Measurements from ENCODE around the gene NXPH3.
A peak's percentile ranks its signal among the peaks of the same experiment; 100 is the strongest.
"Not testable (repeated sequence)": the region's sequence is repeated elsewhere in the genome, so short reads cannot be mapped to it uniquely, and the experiment has no call there.

Gene NXPH3

GRCh38 chr17:49555495-49556222 is 20.0 kb upstream of the NXPH3 start:
- DNase-seq, result no peak

GRCh38 chr17:49556223-49556943 is 19.3 kb upstream of the NXPH3 start:
- peak; percentile 60 for DNase-seq

GRCh38 chr17:49557312-49558024 is 18.2 kb upstream of the NXPH3 start:
- peak; percentile 71 for DNase-seq

- DNase-seq, result no peak
These were observed 11.0 kb upstream of the NXPH3 start for GRCh38 chr17:49564638-49565037.

GRCh38 chr17:49565948-49566491 is 9.7 kb upstream of the NXPH3 start:
- DNase-seq, result peak; percentile 49

GRCh38 chr17:49566668-49567071 is 9.0 kb upstream of the NXPH3 start:
- DNase-seq, result no peak

- no peak for DNase-seq
These were observed 8.6 kb upstream of the NXPH3 start for GRCh38 chr17:49567104-49567521.

GRCh38 chr17:49567871-49568694 is 7.6 kb upstream of the NXPH3 start:
- DNase-seq, result no peak

GRCh38 chr17:49568695-49569047 is 7.0 kb upstream of the NXPH3 start:
- DNase-seq, result not testable (repeated sequence)

- DNase-seq, result no peak
These were observed 5.0 kb upstream of the NXPH3 start for GRCh38 chr17:49570540-49571242.

- no peak for DNase-seq
These were observed 4.4 kb upstream of the NXPH3 start for GRCh38 chr17:49571283-49571682.

GRCh38 chr17:49571764-49572163 is 3.9 kb upstream of the NXPH3 start:
- DNase-seq, result no peak

GRCh38 chr17:49572226-49572625 is 3.4 kb upstream of the NXPH3 start:
- no peak for DNase-seq

- DNase-seq, result no peak
These were observed 2.8 kb upstream of the NXPH3 start for GRCh38 chr17:49572806-49573420.

- no peak for DNase-seq
These were observed 2.0 kb upstream of the NXPH3 start for GRCh38 chr17:49573510-49574322.

GRCh38 chr17:49574323-49574781 is 1.3 kb upstream of the NXPH3 start:
- DNase-seq, result no peak

GRCh38 chr17:49574945-49575678 is 559 bp upstream of the NXPH3 start:
- no peak for DNase-seq

GRCh38 chr17:49576088-49576916 is 631 bp downstream of the NXPH3 start:
- peak; percentile 25 for DNase-seq
